GM21825 (cell line): ENCODE measurements around the gene CHCHD3.

Source experiments
- ATAC-seq: cut with Tn5 transposase; IDR thresholded peaks from one replicate; pipeline ENCODE4 v1.9.1; 2021; ENCODE audit warnings: mild to moderate bottlenecking, moderate library complexity; ENCODE audit not compliant: unreplicated experiment

The CHCHD3 gene

DNA sequence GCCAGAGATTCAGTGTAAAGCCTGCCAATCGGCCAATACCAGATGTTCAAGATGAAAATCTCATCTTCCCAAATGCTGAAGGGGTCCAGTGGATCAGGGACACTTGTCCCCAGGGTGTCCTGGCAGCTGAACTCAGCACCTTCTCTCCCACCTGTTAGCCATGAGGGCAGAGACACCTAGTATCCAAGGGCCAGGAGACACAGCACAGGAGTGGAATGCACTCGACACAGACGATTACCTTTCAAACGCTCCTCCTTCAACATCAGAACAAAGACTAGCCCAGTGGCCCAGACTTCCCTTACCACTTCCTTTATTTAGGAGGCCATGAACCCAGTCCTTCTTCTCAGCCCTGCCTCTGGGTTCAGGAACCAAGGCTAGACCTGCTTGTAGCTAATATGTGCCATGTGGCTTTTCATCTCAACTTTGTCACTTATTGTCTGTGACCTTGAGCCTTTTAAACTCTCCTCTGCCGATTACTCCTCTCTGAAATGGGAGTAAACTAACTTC lies 325.4 kb downstream of the CHCHD3 start:
- ATAC-seq: no peak

DNA sequence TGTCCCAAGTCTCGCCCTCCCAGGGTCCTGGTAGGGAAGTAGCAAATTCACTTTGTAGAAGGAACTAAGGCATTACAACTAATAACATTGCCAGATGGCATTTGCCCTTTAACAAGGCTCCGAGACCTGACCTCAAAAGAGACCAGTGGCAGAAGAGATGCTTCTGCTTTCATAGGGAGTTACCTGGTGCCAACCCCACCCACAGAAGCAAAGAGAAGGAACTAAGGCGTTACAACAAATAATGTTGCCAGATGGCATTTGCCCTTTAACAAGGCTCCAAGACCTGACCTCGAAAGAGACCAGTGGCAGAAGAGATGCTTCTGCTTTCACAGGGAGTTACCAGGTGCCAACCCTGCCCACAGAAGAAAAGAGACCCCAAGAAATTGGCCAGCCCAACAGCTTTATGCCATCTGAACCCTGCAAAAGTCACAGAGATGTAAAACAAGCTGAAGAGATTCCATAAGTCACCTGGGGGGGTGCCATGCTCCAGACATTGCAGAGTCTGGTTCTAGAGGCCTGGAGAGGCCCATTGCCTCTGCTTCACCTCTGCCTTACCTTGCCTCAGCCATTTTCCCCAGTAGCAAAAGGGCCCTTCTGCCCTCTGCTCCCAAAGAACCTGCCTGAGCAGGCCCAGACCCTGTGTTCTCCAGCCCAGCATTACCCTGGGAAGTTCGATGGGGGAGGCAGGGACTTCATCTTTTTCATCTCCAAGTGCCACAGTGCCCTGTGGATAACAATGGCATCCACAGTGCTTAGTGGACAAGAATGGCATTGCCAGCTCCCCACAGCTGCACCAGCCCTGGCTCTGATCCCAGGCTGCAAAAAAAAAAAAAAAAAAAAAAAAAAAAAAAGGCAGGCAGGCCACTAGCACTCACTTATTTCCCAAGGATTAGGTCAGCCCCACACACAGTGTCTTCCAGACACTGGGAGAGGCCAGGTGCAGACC lies 326.1 kb downstream of the CHCHD3 start:
- ATAC-seq: no peak

DNA sequence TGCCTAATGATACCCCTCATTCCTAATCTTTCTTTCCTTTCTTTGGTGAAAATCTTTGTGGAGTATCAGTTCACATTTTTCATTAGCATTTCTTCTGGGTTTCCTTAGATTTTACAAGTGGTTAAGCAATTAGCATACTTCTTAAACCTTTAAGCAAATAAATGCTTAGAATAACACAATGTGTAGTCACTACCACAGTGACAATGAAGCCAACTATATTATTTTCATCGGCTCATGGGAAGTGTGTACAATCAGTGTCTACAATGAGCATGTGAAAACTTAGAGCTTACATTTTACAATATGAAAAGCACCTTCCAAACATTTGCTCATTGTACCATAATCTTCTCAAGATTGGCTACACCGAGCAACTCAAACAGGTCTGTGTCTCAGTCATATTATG lies 329.5 kb downstream of the CHCHD3 start:
- ATAC-seq: no peak

DNA sequence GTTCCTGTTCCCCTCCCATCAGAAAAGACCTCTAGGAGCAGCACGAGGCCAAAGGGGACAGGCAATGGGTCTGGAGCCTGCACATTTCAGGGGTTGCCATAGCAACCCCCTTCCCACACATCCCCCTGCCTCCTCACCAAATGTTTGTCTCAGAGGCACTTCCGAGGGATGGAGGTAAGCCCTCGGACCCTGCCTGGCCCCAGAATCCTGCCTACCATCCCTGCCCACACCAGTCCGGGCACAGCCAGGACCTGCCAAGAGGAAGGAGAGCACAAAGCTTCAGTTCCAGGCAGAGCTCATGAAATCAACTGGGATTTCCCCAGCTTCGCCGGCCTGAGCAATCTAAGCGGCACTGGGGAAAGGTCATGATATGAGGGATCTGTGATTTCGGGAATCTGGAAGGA lies 330.6 kb downstream of the CHCHD3 start:
- no peak for ATAC-seq

GRCh38 chr7:132750530-132751217 lies 331.2 kb downstream of the CHCHD3 start:
- no peak for ATAC-seq

GRCh38 chr7:132750096-132750495 lies 331.8 kb downstream of the CHCHD3 start:
- ATAC-seq: no peak

DNA sequence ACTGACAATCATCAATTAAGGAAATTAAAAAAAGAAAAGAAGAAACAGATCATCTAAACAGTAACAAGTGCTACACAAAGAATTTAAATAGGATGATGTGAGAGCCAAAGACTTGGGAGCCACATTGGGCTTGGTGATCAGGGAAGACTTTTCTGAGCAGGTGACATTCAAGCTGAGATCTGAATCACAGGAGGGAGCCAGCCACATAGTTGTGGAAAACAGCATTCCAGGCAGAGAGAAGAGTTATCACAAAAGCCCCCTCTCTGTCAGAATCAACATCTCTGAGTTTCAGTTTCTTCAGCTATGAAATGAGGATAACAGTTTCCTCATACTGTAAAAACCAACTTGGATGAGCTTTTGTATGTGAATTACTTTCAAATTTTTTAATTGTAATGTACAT lies 336.4 kb downstream of the CHCHD3 start:
- no peak for ATAC-seq

DNA sequence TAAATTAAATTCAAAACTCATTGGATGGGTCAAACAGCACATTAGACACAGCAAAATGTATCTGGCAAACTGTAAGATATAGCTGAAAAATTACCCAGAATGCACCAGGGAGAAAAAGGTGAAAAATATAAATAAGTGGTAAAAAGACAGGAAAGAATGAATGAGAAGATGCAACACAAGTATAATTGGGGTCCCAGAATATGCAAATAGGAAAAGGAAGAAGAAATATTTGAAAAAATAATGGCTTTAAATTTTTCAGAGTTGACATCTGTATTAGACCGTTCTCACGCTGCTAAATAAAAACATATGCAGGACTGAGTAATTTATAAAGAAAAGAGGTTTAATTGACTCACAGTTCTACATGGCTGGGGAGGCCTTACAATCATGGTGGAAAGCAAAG lies 337.9 kb downstream of the CHCHD3 start:
- no peak for ATAC-seq

DNA sequence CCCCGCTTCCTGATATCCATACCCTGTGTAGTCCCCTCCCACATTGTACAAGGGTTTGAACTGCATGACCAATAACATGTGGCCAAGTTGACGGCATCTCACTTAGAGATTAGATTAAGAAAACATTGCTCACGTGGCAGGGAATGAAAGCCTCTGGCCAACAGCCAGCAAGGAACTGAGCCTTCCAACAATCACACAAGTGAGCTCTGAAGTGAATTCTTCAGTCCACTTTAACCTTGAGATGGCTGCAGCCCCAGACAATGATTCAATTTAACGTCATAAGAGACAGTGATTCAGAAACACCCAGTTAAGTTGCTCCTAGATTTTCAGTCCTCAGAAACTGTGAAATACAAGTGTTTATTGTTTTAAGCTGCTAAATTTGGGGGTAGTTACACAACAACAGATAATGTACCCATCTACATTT lies 339.7 kb downstream of the CHCHD3 start:
- ATAC-seq: no peak

DNA sequence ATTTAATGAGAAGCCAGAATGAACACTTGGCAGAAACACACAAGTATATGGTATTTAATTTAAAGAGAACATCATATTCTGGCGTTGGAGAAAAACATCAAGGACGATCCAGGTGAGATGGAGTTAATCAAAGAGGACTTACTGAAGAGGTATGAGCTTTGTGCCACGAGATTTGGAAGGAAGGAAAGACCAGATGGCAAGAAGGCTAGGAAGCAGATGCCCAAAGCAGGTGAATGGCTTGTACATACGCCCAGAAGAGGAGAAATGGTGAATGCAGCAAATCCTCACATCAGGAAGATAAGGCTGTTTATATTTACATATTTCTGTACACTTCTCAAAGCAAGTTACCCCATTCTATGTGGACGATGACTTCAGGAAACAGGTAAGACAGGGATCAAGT lies 341.7 kb downstream of the CHCHD3 start:
- ATAC-seq: no peak

DNA sequence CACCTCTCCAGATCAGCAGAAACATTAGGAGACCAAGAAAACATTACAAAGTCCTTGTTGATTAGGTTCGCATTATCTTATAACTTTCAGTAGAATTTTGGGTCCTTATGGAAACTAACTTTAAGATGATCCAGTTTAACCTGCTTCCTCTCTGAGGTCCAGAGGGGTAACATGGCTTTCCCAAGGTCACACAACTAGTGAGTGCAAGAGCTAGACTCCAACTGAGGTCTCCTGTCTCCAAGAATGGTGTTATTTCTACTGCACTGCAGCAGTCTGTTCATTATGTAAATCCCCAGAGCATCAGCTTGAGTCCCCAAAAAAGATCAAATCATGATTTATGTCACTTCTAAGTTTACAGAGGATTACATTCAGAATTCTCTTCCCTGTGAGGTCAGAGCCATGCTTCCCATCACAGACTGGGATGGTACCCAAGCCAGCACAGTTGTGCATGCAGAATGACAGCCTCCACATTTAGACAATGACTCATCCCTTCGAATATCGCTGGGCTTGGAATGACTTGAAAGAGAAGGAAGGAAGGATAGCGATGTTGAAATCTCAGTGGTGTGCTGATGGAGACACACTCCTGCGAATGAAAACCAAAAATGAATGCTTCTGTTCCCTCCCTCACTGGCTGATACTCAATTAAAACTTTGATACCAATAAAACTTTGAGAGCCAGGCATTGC lies 342.5 kb downstream of the CHCHD3 start:
- ATAC-seq: no peak

- ATAC-seq: no peak
Measured at GRCh38 chr7:132738254-132738653, 343.6 kb downstream of the CHCHD3 start.

DNA sequence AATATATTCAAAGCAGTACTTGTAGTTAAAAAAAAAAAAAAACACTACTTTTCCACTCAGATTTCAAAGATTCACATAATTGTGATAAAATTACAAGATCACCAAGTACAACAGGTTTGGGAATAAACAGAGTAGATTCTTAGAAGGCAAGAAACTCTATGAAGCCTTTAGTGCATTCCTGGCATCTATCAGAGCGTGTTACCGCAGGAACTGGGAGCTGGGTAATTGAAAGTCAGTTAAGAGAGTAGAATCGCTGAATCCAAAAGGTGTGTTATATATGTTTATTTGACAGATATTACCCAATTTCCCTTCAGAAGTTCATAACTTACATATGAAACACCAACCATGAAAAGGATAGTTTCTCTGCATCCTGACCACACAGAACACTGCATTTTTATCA lies 346.4 kb downstream of the CHCHD3 start:
- ATAC-seq: no peak
